Keratinocyte (primary cell): Measurements from ENCODE around the gene ZC3H12C. TPM values are rescaled to one million over a fixed set of nuclear protein-coding genes. Genes with fewer than 3 reads are reported as not detected.
A peak's percentile ranks its signal among the peaks of the same experiment; 100 is the strongest.

Source experiments
- DNase-seq: peaks from one replicate; pipeline ENCODE4 v3.0.0-alpha.2; 2011; ENCODE audit warnings: low read depth, missing footprints, low spot score
- FAIRE-seq: peaks from 2 replicates; lab custom pipeline; 2011; peaks lifted over from hg19 to GRCh38; lab: Jason Lieb, UNC
- H2AFZ ChIP-seq: 2 replicates; pipeline ENCODE4 v1.6.0; 2012; ENCODE audit warnings: low read length, control low read depth, inconsistent platforms; ENCODE audit not compliant: control insufficient read depth
- H3K27ac ChIP-seq: 2 replicates; pipeline ENCODE4 v1.5.1; 2011; ENCODE audit warnings: low read length; ENCODE audit not compliant: control insufficient read depth, insufficient read depth
- H3K27me3 ChIP-seq: 3 replicates; pipeline ENCODE4 v1.6.0; 2011; ENCODE audit warnings: low read length; ENCODE audit not compliant: control insufficient read depth, insufficient read depth; ENCODE audit errors: extremely low read depth
- H3K36me3 ChIP-seq, 2 experiments: 2 replicates in 1 of 2; 3 replicates in 1 of 2; pipeline ENCODE4 v1.5.1; 2011; ENCODE audit warnings: low read length in 2 of 2, mild to moderate bottlenecking in 1 of 2; ENCODE audit not compliant: control insufficient read depth in 2 of 2, insufficient read depth in 2 of 2; ENCODE audit errors: extremely low read depth in 1 of 2
- H3K4me1 ChIP-seq: 3 replicates; pipeline ENCODE4 v1.5.1; 2011; ENCODE audit warnings: low read length; ENCODE audit not compliant: control insufficient read depth, insufficient read depth; ENCODE audit errors: extremely low read depth
- H3K4me2 ChIP-seq: 3 replicates; pipeline ENCODE4 v1.6.0; 2011; ENCODE audit warnings: low read depth, low read length; ENCODE audit not compliant: control insufficient read depth, insufficient read depth; ENCODE audit errors: extremely low read depth
- H3K4me3 ChIP-seq, 3 experiments: fragments of 200-600 bp in 1 of 3; sonication (generic) in 1 of 3; 2 replicates in 2 of 3; 3 replicates in 1 of 3; pipeline ENCODE4 v1.5.1; 2011 to 2016; ENCODE audit warnings: low read length in 3 of 3, mild to moderate bottlenecking in 3 of 3, control low read depth in 2 of 3, inconsistent platforms in 1 of 3, low read depth in 1 of 3, mixed read lengths in 1 of 3, mixed run types in 1 of 3, moderate library complexity in 1 of 3; ENCODE audit not compliant: control insufficient read depth in 2 of 3, insufficient read depth in 2 of 3; ENCODE audit errors: extremely low read depth in 1 of 3
- H3K79me2 ChIP-seq: 2 replicates; pipeline ENCODE4 v1.6.0; 2012; ENCODE audit warnings: low read length; ENCODE audit not compliant: control insufficient read depth, insufficient read depth
- H3K9ac ChIP-seq: 3 replicates; pipeline ENCODE4 v1.6.0; 2011; ENCODE audit warnings: low read length; ENCODE audit not compliant: control insufficient read depth, insufficient read depth; ENCODE audit errors: extremely low read depth
- H3K9me1 ChIP-seq: 3 replicates; pipeline ENCODE4 v1.6.0; 2011; ENCODE audit warnings: low read length; ENCODE audit not compliant: control insufficient read depth, insufficient read depth; ENCODE audit errors: extremely low read depth
- H3K9me3 ChIP-seq: 2 replicates; pipeline ENCODE4 v1.5.1; 2012; ENCODE audit warnings: low read depth, low read length; ENCODE audit not compliant: control insufficient read depth
- H4K20me1 ChIP-seq: 3 replicates; pipeline ENCODE4 v1.6.0; 2011; ENCODE audit warnings: low read length; ENCODE audit not compliant: control insufficient read depth, insufficient read depth; ENCODE audit errors: extremely low read depth
- CTCF ChIP-seq, 3 experiments: IDR thresholded peaks in 1 of 3; conservative IDR thresholded peaks in 1 of 3; optimal IDR thresholded peaks in 1 of 3; 2 replicates in 2 of 3; 3 replicates in 1 of 3; pipeline versions ENCODE3 to v1.5.1; 2011; ENCODE audit warnings: low read length in 3 of 3, mild to moderate bottlenecking in 3 of 3, moderate library complexity in 2 of 3, control low read depth in 1 of 3, inconsistent platforms in 1 of 3; ENCODE audit not compliant: insufficient read depth in 2 of 3; ENCODE audit errors: extremely low read depth in 1 of 3
- EZH2 ChIP-seq: IDR thresholded peaks from one replicate; pipeline ENCODE4 v1.6.1; 2012; ENCODE audit warnings: inconsistent platforms, mild to moderate bottlenecking, low read length, moderate library complexity
- dilution Hi-C: fragments of 300-500 bp; cut with MboI; formaldehyde crosslinking; loops from one replicate; pipeline ENCODE4 v1.7.0; 2020; ENCODE audit warnings: low sequenced_read_pairs; ENCODE audit not compliant: extremely low pct_ligation_motif_present
- polyA plus RNA-seq, 5 experiments: library from polyadenylated mRNA; depleted of rRNA in 3 of 5; stranded (reverse) in 3 of 5; stranded (forward) in 1 of 5; unstranded in 1 of 5; fragments of >200 nt; gene quantifications; 1 replicate in 1 of 5; 2 replicates in 3 of 5; 3 replicates in 1 of 5; pipeline versions ENCODE4 v1.2.1 to v1.2.3, GENCODE V29; 2011 to 2012; ENCODE audit warnings: missing spikeins in 2 of 5, low read depth in 1 of 5, low replicate concordance in 1 of 5

Gene ZC3H12C
- polyA plus RNA-seq, 1 donor (not counting 4 experiments of a cell fraction or from before 2014, with no cell fraction given), result 13.9 TPM

GRCh38 chr11:110172468-110173065, 79.4 kb downstream of the ZC3H12C start:
- no peak overlapping the region for H3K27ac ChIP-seq
- TF ChIP-seq EZH2 (no peak), CTCF (optimal IDR thresholded peaks at IDR 0.05 in 1 of 3, IDR thresholded peaks at IDR 0.05 in 1 of 3, conservative IDR thresholded peaks at IDR 0.05 in 1 of 3; ENCODE audit: extremely low read depth in 1 of 3, insufficient read depth in 2 of 3, low read length in 3 of 3) (no peak)
- dilution Hi-C loops, result no loop called here
- no peaks in the 10 kb centered on the region for H3K36me3 ChIP-seq
- H3K4me2 ChIP-seq, result no peak overlapping the region
- no peaks in the 10 kb centered on the region for H3K9me3 ChIP-seq
- H3K9me1 ChIP-seq, result no peaks in the 10 kb centered on the region
- H3K9ac ChIP-seq, result no peak overlapping the region
- peaks cover 13% of the 10 kb centered on the region for H3K4me1 ChIP-seq
- no peaks in the 10 kb centered on the region for H3K27me3 ChIP-seq
- H4K20me1 ChIP-seq, result no peaks in the 10 kb centered on the region
- H2AFZ ChIP-seq, result no peak overlapping the region
- no peak overlapping the region for H3K4me3 ChIP-seq
- no peak for DNase-seq
- H3K79me2 ChIP-seq, result no peaks in the 10 kb centered on the region
- no peak for FAIRE-seq

- DNase-seq (peak; percentile 30), FAIRE-seq (peak; percentile 46)
- Histone ChIP-seq H2AFZ (peak overlapping the region; percentile 57), H3K79me2 (no peaks in the 10 kb centered on the region), H3K9ac (no peak overlapping the region), H3K9me3 (no peaks in the 10 kb centered on the region), H3K4me3 (peak overlapping the region in 1 of 3 experiments; percentile 21), H3K4me2 (peak overlapping the region; percentile 59), H3K9me1 (no peaks in the 10 kb centered on the region), H3K27me3 (no peaks in the 10 kb centered on the region), H4K20me1 (no peaks in the 10 kb centered on the region), H3K36me3 (no peaks in the 10 kb centered on the region), H3K4me1 (peaks cover 13% of the 10 kb centered on the region), H3K27ac (peak overlapping the region; percentile 6)
- TF ChIP-seq CTCF (optimal IDR thresholded peaks at IDR 0.05 in 1 of 3, IDR thresholded peaks at IDR 0.05 in 1 of 3, conservative IDR thresholded peaks at IDR 0.05 in 1 of 3; ENCODE audit: extremely low read depth in 1 of 3, insufficient read depth in 2 of 3, low read length in 3 of 3) (peak; percentile 80 to 88 (median 88)), EZH2 (no peak)
- dilution Hi-C loops, result no loop called here
Measured at GRCh38 chr11:110173811-110174644, 80.8 kb downstream of the ZC3H12C start.
